ENCODE measurements around the gene NIN.

DNA sequence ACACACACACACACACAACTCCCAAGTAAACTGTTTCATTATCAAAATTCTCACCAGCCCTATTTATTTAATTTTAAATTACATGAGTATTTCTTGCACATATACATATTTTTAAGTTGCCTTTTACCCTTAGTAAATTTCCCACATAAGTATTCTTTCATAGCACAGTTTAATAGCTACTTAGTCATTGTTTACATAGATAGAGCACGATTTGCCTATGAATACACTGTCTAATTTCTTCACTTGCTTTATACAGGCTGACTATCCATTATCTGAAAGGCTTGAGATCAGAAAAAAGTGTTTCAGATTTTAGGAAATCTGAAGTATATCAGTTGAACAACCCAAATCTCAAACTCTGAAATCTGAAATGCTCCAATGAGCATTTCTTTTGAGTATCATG lies 30.9 kb downstream of the NIN start:
- TF ChIP-seq, protein P1, sequence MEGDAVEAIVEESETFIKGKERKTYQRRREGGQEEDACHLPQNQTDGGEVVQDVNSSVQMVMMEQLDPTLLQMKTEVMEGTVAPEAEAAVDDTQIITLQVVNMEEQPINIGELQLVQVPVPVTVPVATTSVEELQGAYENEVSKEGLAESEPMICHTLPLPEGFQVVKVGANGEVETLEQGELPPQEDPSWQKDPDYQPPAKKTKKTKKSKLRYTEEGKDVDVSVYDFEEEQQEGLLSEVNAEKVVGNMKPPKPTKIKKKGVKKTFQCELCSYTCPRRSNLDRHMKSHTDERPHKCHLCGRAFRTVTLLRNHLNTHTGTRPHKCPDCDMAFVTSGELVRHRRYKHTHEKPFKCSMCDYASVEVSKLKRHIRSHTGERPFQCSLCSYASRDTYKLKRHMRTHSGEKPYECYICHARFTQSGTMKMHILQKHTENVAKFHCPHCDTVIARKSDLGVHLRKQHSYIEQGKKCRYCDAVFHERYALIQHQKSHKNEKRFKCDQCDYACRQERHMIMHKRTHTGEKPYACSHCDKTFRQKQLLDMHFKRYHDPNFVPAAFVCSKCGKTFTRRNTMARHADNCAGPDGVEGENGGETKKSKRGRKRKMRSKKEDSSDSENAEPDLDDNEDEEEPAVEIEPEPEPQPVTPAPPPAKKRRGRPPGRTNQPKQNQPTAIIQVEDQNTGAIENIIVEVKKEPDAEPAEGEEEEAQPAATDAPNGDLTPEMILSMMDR (IDR thresholded peaks at IDR 0.05) = no peak
- TF ChIP-seq POLR2A (IDR thresholded peaks at IDR 0.05) = no peak
